ENCODE data around the gene BRME1. TPM values are rescaled to one million over a fixed set of nuclear protein-coding genes. Genes with fewer than 3 reads are reported as not detected.

The BRME1 gene
- total and polyA plus RNA-seq, 9 donors, result 0.57 to 3.7 (median 2.3) TPM

- H3K4me1 ChIP-seq (ENCODE audit: insufficient read depth), result peaks cover 4% of the 10 kb centered on the region
- H3K9me3 ChIP-seq, result no peaks in the 10 kb centered on the region
- H3K36me3 ChIP-seq, result no peaks in the 10 kb centered on the region
- H3K4me3 ChIP-seq, result no peak overlapping the region
- no peaks in the 10 kb centered on the region for H3K27me3 ChIP-seq
- H3K27ac ChIP-seq, result no peak overlapping the region
- intact Hi-C loops (cut with DNase I), result no loop called here
- WGBS, 3 donors, result 73 to 81% (median 73%) methylated on average over 8 to 16 of the region's 16 CpGs
- TF ChIP-seq POLR2A (IDR thresholded peaks at IDR 0.05), result no peak
- TF ChIP-seq EP300 (IDR thresholded peaks at IDR 0.05), result no peak
- no peak for TF ChIP-seq CTCF (IDR thresholded peaks at IDR 0.05)
- no peak for DNase-seq
Measured at GRCh38 chr19:13887018-13887436, 18.9 kb downstream of the BRME1 start.

- Histone ChIP-seq H3K27me3 (no peaks in the 10 kb centered on the region), H3K4me1 (ENCODE audit: insufficient read depth) (peaks cover 4% of the 10 kb centered on the region), H3K4me3 (no peak overlapping the region), H3K27ac (no peak overlapping the region), H3K9me3 (no peaks in the 10 kb centered on the region), H3K36me3 (no peaks in the 10 kb centered on the region)
- TF ChIP-seq CTCF (IDR thresholded peaks at IDR 0.05) (no peak), EP300 (IDR thresholded peaks at IDR 0.05) (no peak), POLR2A (IDR thresholded peaks at IDR 0.05) (no peak)
- no peak for DNase-seq
- 90 to 96% (median 95%) methylated on average over 20 of the region's 20 CpGs for WGBS, 3 donors
- intact Hi-C loops (cut with DNase I), result no loop called here
Measured at GRCh38 chr19:13885826-13886365, 20.0 kb downstream of the BRME1 start.

GRCh38 chr19:13884726-13885591 lies 21.0 kb downstream of the BRME1 start:
- DNase-seq, result no peak
- no peaks in the 10 kb centered on the region for H3K27me3 ChIP-seq
- peaks cover 7% of the 10 kb centered on the region for H3K4me1 ChIP-seq (ENCODE audit: insufficient read depth)
- no peaks in the 10 kb centered on the region for H3K36me3 ChIP-seq
- no peak overlapping the region for H3K4me3 ChIP-seq
- TF ChIP-seq POLR2A (IDR thresholded peaks at IDR 0.05) (no peak), EP300 (IDR thresholded peaks at IDR 0.05) (no peak), CTCF (IDR thresholded peaks at IDR 0.05) (no peak)
- H3K27ac ChIP-seq, result no peak overlapping the region
- H3K9me3 ChIP-seq, result no peaks in the 10 kb centered on the region
- intact Hi-C loops (cut with DNase I), result loop anchor here in 2 of 4 donors (5.0 kb wide), 1 partner anchor 187 kb away; the partner anchor contains the start of gene MISP3 (in 2 of the 2)
- WGBS, 3 donors, result 19 to 20% (median 20%) methylated on average over 26 of the region's 26 CpGs

GRCh38 chr19:13883516-13884064 lies 22.3 kb downstream of the BRME1 start:
- no peaks in the 10 kb centered on the region for H3K27me3 ChIP-seq
- H3K27ac ChIP-seq, result no peak overlapping the region
- peaks cover 7% of the 10 kb centered on the region for H3K4me1 ChIP-seq (ENCODE audit: insufficient read depth)
- H3K4me3 ChIP-seq, result no peak overlapping the region
- H3K9me3 ChIP-seq, result no peaks in the 10 kb centered on the region
- no peaks in the 10 kb centered on the region for H3K36me3 ChIP-seq
- intact Hi-C loops (cut with DNase I), result loop anchor here in 3 of 4 donors (2.0 to 5.0 kb wide), 2 partner anchors 189 to 191 kb away; partner anchors contain the start of gene MISP3 (in 2 of the 3)
- 65 to 76% (median 74%) methylated on average over 10 of the region's 10 CpGs for WGBS, 3 donors
- TF ChIP-seq POLR2A (IDR thresholded peaks at IDR 0.05), result no peak
- TF ChIP-seq CTCF (IDR thresholded peaks at IDR 0.05), result no peak
- TF ChIP-seq EP300 (IDR thresholded peaks at IDR 0.05), result no peak
- DNase-seq, result no peak

Measured in ovary (tissue), 9 donors.